ENCODE data around the gene IL2RA. TPM values are rescaled to one million over a fixed set of nuclear protein-coding genes. Genes with fewer than 3 reads are reported as not detected.

The IL2RA gene
- total RNA-seq, 4 donors from 2014 or later: 0.15 to 0.28 TPM; not detected in 2

- intact Hi-C loops (cut with DNase I; ENCODE audit: low total_unique reads): no loop called here
- Histone ChIP-seq H3K4me1 (peaks cover 8% of the 10 kb centered on the region in 2 donors), H3K27ac (no peak overlapping the region), H3K4me3 (no peak overlapping the region), H3K9me3 (no peaks in the 10 kb centered on the region), H3K27me3 (no peaks in the 10 kb centered on the region), H3K36me3 (no peaks in the 10 kb centered on the region)
- TF ChIP-seq CTCF (IDR thresholded peaks at IDR 0.05) (no peak), POLR2A (IDR thresholded peaks at IDR 0.05) (no peak)
- DNase-seq: no peak
Measured at GRCh38 chr10:6038071-6038631, 24.0 kb downstream of the IL2RA start.

- Histone ChIP-seq H3K36me3 (no peaks in the 10 kb centered on the region), H3K27me3 (no peaks in the 10 kb centered on the region), H3K4me3 (no peak overlapping the region), H3K9me3 (no peaks in the 10 kb centered on the region), H3K4me1 (peaks cover 8% of the 10 kb centered on the region in 2 donors), H3K27ac (no peak overlapping the region)
- no peak for TF ChIP-seq POLR2A (IDR thresholded peaks at IDR 0.05)
- intact Hi-C loops (cut with DNase I; ENCODE audit: low total_unique reads): no loop called here
- DNase-seq: no peak
Measured at GRCh38 chr10:6037422-6037821, 24.7 kb downstream of the IL2RA start.

- Histone ChIP-seq H3K36me3 (no peaks in the 10 kb centered on the region), H3K4me3 (no peak overlapping the region), H3K9me3 (no peaks in the 10 kb centered on the region), H3K27me3 (no peaks in the 10 kb centered on the region), H3K27ac (no peak overlapping the region), H3K4me1 (peaks cover 8% of the 10 kb centered on the region in 2 donors)
- intact Hi-C loops (cut with DNase I; ENCODE audit: low total_unique reads): no loop called here
- DNase-seq: no peak
- TF ChIP-seq CTCF (IDR thresholded peaks at IDR 0.05) (no peak), POLR2A (IDR thresholded peaks at IDR 0.05) (no peak)
Measured at GRCh38 chr10:6036861-6037321, 25.3 kb downstream of the IL2RA start.

GRCh38 chr10:6035931-6036575 is 26.1 kb downstream of the IL2RA start:
- no peak overlapping the region for H3K4me3 ChIP-seq
- TF ChIP-seq POLR2A (IDR thresholded peaks at IDR 0.05): no peak
- no peak for TF ChIP-seq CTCF (IDR thresholded peaks at IDR 0.05)
- no peaks in the 10 kb centered on the region for H3K9me3 ChIP-seq
- no peaks in the 10 kb centered on the region for H3K36me3 ChIP-seq
- no peaks in the 10 kb centered on the region for H3K27me3 ChIP-seq
- intact Hi-C loops (cut with DNase I; ENCODE audit: low total_unique reads): no loop called here
- H3K4me1 ChIP-seq: peaks cover 8% of the 10 kb centered on the region in 2 donors
- H3K27ac ChIP-seq: no peak overlapping the region
- no peak for DNase-seq

- TF ChIP-seq CTCF (IDR thresholded peaks at IDR 0.05) (no peak), POLR2A (IDR thresholded peaks at IDR 0.05) (no peak)
- peaks cover 8% of the 10 kb centered on the region in 2 donors for H3K4me1 ChIP-seq
- H3K9me3 ChIP-seq: no peaks in the 10 kb centered on the region
- no peaks in the 10 kb centered on the region for H3K36me3 ChIP-seq
- intact Hi-C loops (cut with DNase I; ENCODE audit: low total_unique reads): no loop called here
- DNase-seq: no peak
- H3K4me3 ChIP-seq: no peak overlapping the region
- H3K27me3 ChIP-seq: no peaks in the 10 kb centered on the region
- peak overlapping the region; percentile 38 to 77 for H3K27ac ChIP-seq
Measured at GRCh38 chr10:6035101-6035834, 26.9 kb downstream of the IL2RA start.
